ENCODE data around the gene PDE4B.

- TF ChIP-seq CTCF (IDR thresholded peaks at IDR 0.05; ENCODE audit: insufficient read depth, low read depth, low read length) (no peak), EZH2 (IDR thresholded peaks at IDR 0.05; ENCODE audit: insufficient read depth, low read length) (no peak)
These were observed 456.1 kb downstream of the PDE4B start for GRCh38 chr1:66248746-66249145.
